GM12878 (cell line): ENCODE measurements around the gene CNTNAP2. TPM values are rescaled to one million over a fixed set of nuclear protein-coding genes. Genes with fewer than 3 reads are reported as not detected.

Source experiments
- CBX3 ChIP-seq: fragments of 200-600 bp; sonication (generic); IDR thresholded peaks from 2 replicates; pipeline ENCODE4 v1.6.1; 2016; ENCODE audit warnings: low read depth, borderline replicate concordance
- CEBPB ChIP-seq, 2 experiments: fragments of 150-350 bp in 1 of 2; IDR thresholded peaks; 2 replicates each; pipeline ENCODE4 v1.6.1; 2012 to 2014; ENCODE audit warnings: low read depth in 2 of 2, low read length in 2 of 2, borderline replicate concordance in 1 of 2, inconsistent platforms in 1 of 2
- EZH2 ChIP-seq: IDR thresholded peaks from 2 replicates; pipeline ENCODE4 v1.6.1; 2012; ENCODE audit warnings: low read depth, mild to moderate bottlenecking, control low read depth, inconsistent platforms, low read length, borderline replicate concordance; ENCODE audit not compliant: control insufficient read depth
- NFYA ChIP-seq: IDR thresholded peaks from 2 replicates; pipeline ENCODE4 v1.6.1; 2011; ENCODE audit warnings: low read depth, mild to moderate bottlenecking, low read length, improper control_type of control experiment, borderline replicate concordance
- SIN3A ChIP-seq: IDR thresholded peaks from 2 replicates; pipeline ENCODE4 v1.6.1; 2012; ENCODE audit warnings: low read depth, low read length, improper control_type of control experiment
- SREBF2 ChIP-seq: IDR thresholded peaks from 2 replicates; pipeline ENCODE4 v1.6.1; 2012; ENCODE audit warnings: mild to moderate bottlenecking, low read length
- TCF3 ChIP-seq: IDR thresholded peaks from 2 replicates; pipeline ENCODE4 v1.6.1; 2012; ENCODE audit warnings: low read depth, mild to moderate bottlenecking, low read length, borderline replicate concordance; ENCODE audit not compliant: insufficient read depth
- USF2 ChIP-seq: IDR thresholded peaks from 2 replicates; pipeline ENCODE4 v1.6.1; 2011; ENCODE audit warnings: low read depth, low read length, improper control_type of control experiment, borderline replicate concordance
- ZZZ3 ChIP-seq: IDR thresholded peaks from 2 replicates; pipeline ENCODE4 v1.6.1; 2011; ENCODE audit warnings: low read depth; ENCODE audit not compliant: control insufficient read depth, insufficient read length
- polyA plus RNA-seq, 11 experiments: library from polyadenylated mRNA; depleted of rRNA in 4 of 11; unstranded in 6 of 11; stranded (reverse) in 5 of 11; fragments of >200 nt; fragmentation: Nextera tagmentation in 4 of 11; fragmentation: Illumina TruSeq in 1 of 11; extraction: Ambion mirVana in 4 of 11; extraction: Trizol in 1 of 11; gene quantifications; 1 replicate in 1 of 11; 2 replicates in 10 of 11; pipeline versions ENCODE4 v1.2.1 to v1.2.3, GENCODE V29; 2011 to 2016; ENCODE audit warnings: inconsistent platforms in 2 of 11, missing spikeins in 2 of 11, low read depth in 1 of 11
- total RNA-seq, 4 experiments: library from RNA; depleted of rRNA in 3 of 4; stranded (reverse); fragments of >200 nt in 3 of 4; fragmentation: Illumina TruSeq in 1 of 4; extraction: Trizol in 1 of 4; gene quantifications; 2 replicates each; pipeline versions ENCODE4 v1.2.1 to v1.2.3, GENCODE V29; 2013 to 2021
- TF ChIP-seq, protein P1 (sequence below): IDR thresholded peaks from 2 replicates; pipeline ENCODE4 v1.6.1; 2012; ENCODE audit warnings: low read depth, low read length, improper control_type of control experiment
- TF ChIP-seq, protein P2 (sequence below), 3 experiments: IDR thresholded peaks in 2 of 3; conservative IDR thresholded peaks in 1 of 3; 2 replicates each; pipeline ENCODE4 v1.5.1; 2011; ENCODE audit warnings: low read depth in 3 of 3, low read length in 3 of 3, mild to moderate bottlenecking in 3 of 3, control low read depth in 2 of 3, moderate library complexity in 2 of 3, inconsistent platforms in 1 of 3, mixed read lengths in 1 of 3; ENCODE audit not compliant: control insufficient read depth in 2 of 3, insufficient read depth in 1 of 3; ENCODE audit errors: extremely low read depth in 1 of 3

The CNTNAP2 gene
- total and polyA plus RNA-seq, 10 of the 15 experiments (the other 5 are each of a cell fraction or from before 2014, with no cell fraction given), result 0.03 to 0.08 (median 0.03) TPM; not detected in 7

GRCh38 chr7:146926841-146927240 lies 810.2 kb downstream of the CNTNAP2 start (continued):
- TF ChIP-seq, protein P1, sequence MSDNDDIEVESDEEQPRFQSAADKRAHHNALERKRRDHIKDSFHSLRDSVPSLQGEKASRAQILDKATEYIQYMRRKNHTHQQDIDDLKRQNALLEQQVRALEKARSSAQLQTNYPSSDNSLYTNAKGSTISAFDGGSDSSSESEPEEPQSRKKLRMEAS, result no peak
- TF ChIP-seq SREBF2, result no peak
- no peak for TF ChIP-seq USF2
- no peak for TF ChIP-seq ZZZ3
- TF ChIP-seq, protein P2, sequence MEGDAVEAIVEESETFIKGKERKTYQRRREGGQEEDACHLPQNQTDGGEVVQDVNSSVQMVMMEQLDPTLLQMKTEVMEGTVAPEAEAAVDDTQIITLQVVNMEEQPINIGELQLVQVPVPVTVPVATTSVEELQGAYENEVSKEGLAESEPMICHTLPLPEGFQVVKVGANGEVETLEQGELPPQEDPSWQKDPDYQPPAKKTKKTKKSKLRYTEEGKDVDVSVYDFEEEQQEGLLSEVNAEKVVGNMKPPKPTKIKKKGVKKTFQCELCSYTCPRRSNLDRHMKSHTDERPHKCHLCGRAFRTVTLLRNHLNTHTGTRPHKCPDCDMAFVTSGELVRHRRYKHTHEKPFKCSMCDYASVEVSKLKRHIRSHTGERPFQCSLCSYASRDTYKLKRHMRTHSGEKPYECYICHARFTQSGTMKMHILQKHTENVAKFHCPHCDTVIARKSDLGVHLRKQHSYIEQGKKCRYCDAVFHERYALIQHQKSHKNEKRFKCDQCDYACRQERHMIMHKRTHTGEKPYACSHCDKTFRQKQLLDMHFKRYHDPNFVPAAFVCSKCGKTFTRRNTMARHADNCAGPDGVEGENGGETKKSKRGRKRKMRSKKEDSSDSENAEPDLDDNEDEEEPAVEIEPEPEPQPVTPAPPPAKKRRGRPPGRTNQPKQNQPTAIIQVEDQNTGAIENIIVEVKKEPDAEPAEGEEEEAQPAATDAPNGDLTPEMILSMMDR (IDR thresholded peaks at IDR 0.05 in 2 of 3, conservative IDR thresholded peaks at IDR 0.05 in 1 of 3; ENCODE audit: control insufficient read depth in 2 of 3, extremely low read depth in 1 of 3, insufficient read depth in 1 of 3, low read depth in 3 of 3, low read length in 3 of 3), result no peak
- TF ChIP-seq SIN3A, result no peak
- no peak for TF ChIP-seq EZH2
- no peak for TF ChIP-seq NFYA
- TF ChIP-seq CBX3, result no peak
- no peak for TF ChIP-seq TCF3
- TF ChIP-seq CEBPB (IDR thresholded peaks at IDR 0.05; ENCODE audit: borderline replicate concordance in 1 of 2, low read depth in 2 of 2, low read length in 2 of 2), result no peak
